ENCODE data around the gene HBM. TPM values are rescaled to one million over a fixed set of nuclear protein-coding genes. Genes with fewer than 3 reads are reported as not detected.

The HBM gene
- total RNA-seq, 1 experiment from 2014 or later, result not detected

GRCh38 chr16:130533-131173, 35.1 kb upstream of the HBM start:
- Mint-ChIP-seq H3K27me3 (ENCODE audit: low read depth) (no peaks in the 10 kb centered on the region), H3K9me3 (no peaks in the 10 kb centered on the region), H3K4me1 (peaks cover 0 to 2% of the 10 kb centered on the region in 2 experiments; a peak in 1 of 4 replicates), H3K4me3 (no peak overlapping the region), H3K27ac (no peak overlapping the region), H3K36me3 (ENCODE audit: insufficient read depth in 1 of 3, low read depth in 3 of 3) (peaks cover 0 to 2% (median 0%) of the 10 kb centered on the region in 3 experiments; a peak in 1 of 7 replicates)
- Histone ChIP-seq H3K9ac (ENCODE audit: extremely low read depth, insufficient read length, low read length) (no peak overlapping the region), H3K4ac (ENCODE audit: low read depth, low read length) (no peak overlapping the region), H3K14ac (ENCODE audit: insufficient read depth, low read length) (no peak overlapping the region), H2BK20ac (ENCODE audit: low read depth, low read length, poor library complexity, severe bottlenecking) (no peak overlapping the region), H3K4me2 (ENCODE audit: insufficient read depth, insufficient read length, low read length) (no peak overlapping the region), H2BK5ac (ENCODE audit: insufficient read length, low read length) (no peak overlapping the region), H2AK5ac (ENCODE audit: insufficient read length, low read length) (no peak overlapping the region), H3K9me3 (ENCODE audit: control insufficient read depth, low read depth, low read length) (no peaks in the 10 kb centered on the region), H3K23me2 (ENCODE audit: insufficient read length, low read depth, low read length, poor library complexity, severe bottlenecking) (no peaks in the 10 kb centered on the region), H3K56ac (ENCODE audit: insufficient read length, low read depth, low read length) (no peak overlapping the region), H2AFZ (ENCODE audit: low read length) (no peak overlapping the region), H3K27ac (ENCODE audit: insufficient read length, low read depth, low read length) (no peak overlapping the region), H2BK120ac (ENCODE audit: low read depth, low read length, poor library complexity, severe bottlenecking) (no peak overlapping the region), H4K20me1 (ENCODE audit: control insufficient read depth, insufficient read depth, insufficient read length) (no peaks in the 10 kb centered on the region), H3K23ac (ENCODE audit: insufficient read length, low read depth, low read length) (no peak overlapping the region), H3K18ac (ENCODE audit: insufficient read length, low read depth, low read length) (no peak overlapping the region), H4K8ac (replicated peaks; ENCODE audit: insufficient read length, low read depth, low read length) (no peak overlapping the region), H2BK12ac (ENCODE audit: insufficient read length, low read depth, low read length) (no peak overlapping the region), H3K79me2 (ENCODE audit: insufficient read depth, low read length) (no peaks in the 10 kb centered on the region), H3K4me1 (ENCODE audit: insufficient read depth, low read length) (no peaks in the 10 kb centered on the region), H3K27me3 (ENCODE audit: insufficient read depth, low read length) (no peaks in the 10 kb centered on the region), H3T11ph (ENCODE audit: low read length) (no peak overlapping the region), H4K5ac (ENCODE audit: insufficient read length, low read depth, low read length) (no peak overlapping the region), H4K91ac (ENCODE audit: insufficient read length, low read depth, low read length) (no peak overlapping the region), H2BK15ac (ENCODE audit: low read depth, low read length) (no peak overlapping the region), H3K79me1 (ENCODE audit: insufficient read depth, low read depth, low read length, poor library complexity, severe bottlenecking) (peaks cover 4% of the 10 kb centered on the region)
- no peak for TF ChIP-seq CTCF (conservative IDR thresholded peaks at IDR 0.05)
- no peak for DNase-seq
- no CpG with 5 or more reads among the region's 15 CpGs for WGBS (ENCODE audit: extremely low coverage, insufficient read length, low lambda C conversion rate)
